ENCODE data around the gene SMG6.

Gene SMG6

DNA sequence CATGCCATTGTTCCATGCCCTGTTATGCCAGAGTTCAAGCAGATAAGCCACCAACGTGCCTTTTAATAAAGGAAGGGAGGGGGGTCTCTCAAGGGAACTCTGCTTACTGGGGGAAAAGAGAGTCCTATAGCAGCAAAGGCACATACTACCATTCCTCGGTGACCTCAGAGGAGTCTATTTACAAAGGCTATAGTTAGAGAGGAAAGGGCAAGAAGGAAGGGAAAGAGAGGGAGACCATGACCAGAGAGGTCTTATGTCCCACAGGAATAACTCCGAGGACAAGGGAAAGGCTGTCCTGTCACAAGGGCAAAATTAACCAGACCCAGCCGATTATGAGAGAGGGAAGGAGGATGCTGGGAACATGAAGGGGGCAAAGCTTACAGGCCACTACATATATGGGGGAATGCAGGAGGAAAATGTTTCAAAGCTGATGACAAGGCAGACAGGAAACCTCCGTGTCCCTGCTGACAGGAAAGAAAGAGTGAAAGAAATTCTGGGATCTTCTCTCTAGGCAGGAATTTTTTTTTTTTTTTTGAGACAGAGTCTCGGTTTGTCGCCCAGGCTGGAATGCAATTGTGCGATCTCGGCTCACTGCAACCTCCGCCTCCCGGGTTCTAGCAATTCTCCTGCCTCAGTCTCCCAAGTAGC is 197.2 kb downstream of the SMG6 start:
- TF ChIP-seq CTCF (conservative IDR thresholded peaks at IDR 0.05; ENCODE audit: low read depth, low read length): no peak
- DNase-seq (ENCODE audit: low read depth): no peak
- H3K4me3 ChIP-seq (ENCODE audit: low read length): no peak overlapping the region

DNA sequence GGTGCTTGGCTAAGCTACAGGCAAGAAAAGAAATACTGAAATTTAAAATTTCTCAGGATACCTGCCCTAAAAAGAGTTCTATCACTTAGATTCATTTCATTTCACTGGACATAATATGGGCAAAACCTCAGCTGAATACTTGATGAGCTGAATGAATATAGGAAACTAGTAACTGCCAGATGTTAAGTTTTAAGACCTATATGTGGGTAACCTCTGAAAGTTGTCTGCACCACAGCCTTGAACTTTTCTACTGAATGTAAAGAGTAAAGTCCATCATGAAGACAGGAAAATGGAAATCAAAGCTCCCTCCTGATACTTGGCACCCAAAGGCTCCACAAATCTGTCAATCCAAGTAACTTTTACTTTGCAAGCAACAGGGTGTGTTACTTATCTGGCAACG is 197.9 kb downstream of the SMG6 start:
- no peak overlapping the region for H3K4me3 ChIP-seq (ENCODE audit: low read length)
- DNase-seq (ENCODE audit: low read depth): no peak
- TF ChIP-seq CTCF (conservative IDR thresholded peaks at IDR 0.05; ENCODE audit: low read depth, low read length): no peak

GRCh38 chr17:2102931-2103809 is 200.4 kb downstream of the SMG6 start:
- DNase-seq (ENCODE audit: low read depth): peak; percentile 98
- H3K4me3 ChIP-seq (ENCODE audit: low read length): no peak overlapping the region
- no peak for TF ChIP-seq CTCF (conservative IDR thresholded peaks at IDR 0.05; ENCODE audit: low read depth, low read length)

DNA sequence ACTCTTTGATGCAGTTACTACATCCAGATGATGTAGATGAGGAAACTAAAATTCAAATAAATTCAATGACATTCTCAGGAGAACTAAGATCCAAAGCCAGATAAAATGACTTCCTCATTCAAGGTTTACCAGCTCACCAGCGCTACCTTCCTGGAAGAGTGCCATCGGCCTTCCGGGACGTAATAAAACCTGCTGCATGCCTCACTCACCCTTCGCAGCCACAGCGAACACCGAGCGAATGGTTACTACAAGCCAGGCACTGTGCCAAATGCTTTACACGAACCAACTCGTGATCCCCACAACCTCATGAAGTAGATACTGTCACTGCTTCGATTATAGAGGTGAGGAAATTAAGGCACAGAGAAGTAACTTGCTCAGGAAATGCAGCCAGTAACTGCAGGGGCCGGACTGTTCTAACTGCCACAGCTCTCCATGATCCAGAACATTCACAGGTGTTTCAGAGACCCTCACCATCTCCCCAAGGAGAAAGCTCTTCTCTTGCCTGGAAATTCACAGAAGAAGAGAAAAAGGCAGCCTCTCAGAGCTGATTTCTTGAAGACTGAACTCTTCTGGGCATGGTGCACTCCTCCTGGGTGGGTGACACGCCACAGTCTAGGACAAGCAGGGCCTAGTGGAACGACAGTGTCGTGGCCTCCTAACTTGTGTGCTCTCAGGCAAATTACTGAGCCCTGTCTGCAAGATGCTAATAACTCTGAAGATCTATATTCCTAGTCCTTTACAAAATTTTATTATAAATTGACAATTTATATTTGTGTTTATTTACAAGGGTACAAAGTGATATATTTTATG is 201.9 kb downstream of the SMG6 start:
- TF ChIP-seq CTCF (conservative IDR thresholded peaks at IDR 0.05; ENCODE audit: low read depth, low read length): no peak
- peak; percentile 88 for DNase-seq (ENCODE audit: low read depth)
- no peak overlapping the region for H3K4me3 ChIP-seq (ENCODE audit: low read length)

- no peak for TF ChIP-seq CTCF (conservative IDR thresholded peaks at IDR 0.05; ENCODE audit: low read depth, low read length)
- DNase-seq (ENCODE audit: low read depth): no peak
- H3K4me3 ChIP-seq (ENCODE audit: low read length): no peak overlapping the region
Observed at GRCh38 chr17:2095536-2095910, 208.1 kb downstream of the SMG6 start.

DNA sequence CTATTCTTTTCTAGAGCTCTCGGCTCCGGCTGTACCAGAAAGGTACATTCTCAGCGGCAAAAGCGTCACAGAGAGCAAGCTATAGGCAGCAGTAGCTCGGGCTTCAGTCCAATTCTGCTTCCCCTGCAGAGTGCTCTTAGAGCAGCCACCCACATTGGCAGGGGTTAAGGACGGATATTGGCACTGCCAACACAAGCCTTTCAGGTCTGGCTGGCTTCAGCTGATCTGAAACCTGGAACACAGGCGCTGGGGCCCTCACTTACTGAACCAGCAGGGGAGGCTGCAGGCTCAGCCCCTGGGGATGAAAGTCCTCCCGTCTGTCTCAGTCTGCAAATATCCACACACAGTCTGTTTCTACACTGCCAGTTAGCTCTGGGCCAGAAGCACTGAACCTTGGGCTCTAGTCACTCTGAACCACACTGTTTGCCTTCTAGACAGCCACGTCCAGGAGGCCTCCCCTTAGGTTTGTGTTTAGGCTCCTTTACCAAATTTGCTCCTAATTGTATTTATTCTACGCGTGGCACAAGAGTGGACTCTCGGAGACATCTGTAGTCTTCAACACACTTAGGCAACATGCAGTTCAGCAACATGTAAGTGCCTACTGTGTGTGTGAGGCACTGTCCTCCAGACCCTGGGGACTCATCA is 208.6 kb downstream of the SMG6 start:
- peak; percentile 92 for TF ChIP-seq CTCF (conservative IDR thresholded peaks at IDR 0.05; ENCODE audit: low read depth, low read length)
- no peak overlapping the region for H3K4me3 ChIP-seq (ENCODE audit: low read length)
- peak; percentile 27 for DNase-seq (ENCODE audit: low read depth)

Measured in retinal pigment epithelial cell (primary cell).